GM18951 (cell line): ENCODE data around the gene CYB5RL.
"Not testable (repeated sequence)": the region's sequence is repeated elsewhere in the genome, so short reads cannot be mapped to it uniquely, and the experiment has no call there.

ENCODE experiments used
- POLR2A ChIP-seq: IDR thresholded peaks from 4 replicates; pipeline ENCODE4 v1.6.1; 2011; ENCODE audit warnings: mild to moderate bottlenecking; ENCODE audit not compliant: insufficient read length, insufficient read depth; ENCODE audit errors: extremely low read depth
- in situ Hi-C: fragments of 300-500 bp; cut with MboI; formaldehyde crosslinking; loops from one replicate; pipeline ENCODE4 v1.12.0; 2022; ENCODE audit warnings: low sequenced_read_pairs, mixed read lengths, inconsistent platforms; ENCODE audit not compliant: unreplicated experiment

Gene CYB5RL

DNA sequence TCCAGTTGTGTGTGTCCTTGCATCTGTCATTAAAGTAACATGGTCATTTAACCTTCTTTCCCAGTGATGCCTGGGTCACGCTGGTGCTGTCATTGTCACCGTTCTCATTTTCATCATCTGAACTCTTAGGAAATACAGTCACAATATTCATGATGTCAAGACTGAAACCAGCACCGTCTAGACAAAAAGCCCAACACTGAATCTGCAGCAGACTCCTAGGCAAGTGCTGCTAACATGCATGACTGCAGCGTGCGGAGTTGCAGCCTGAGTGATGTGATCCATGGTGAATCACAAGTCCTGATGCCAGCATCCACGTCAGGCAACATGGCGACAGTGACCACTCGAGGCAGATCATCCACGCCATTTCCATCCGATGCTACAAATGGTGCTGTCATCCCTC is 37.8 kb upstream of the CYB5RL start:
- in situ Hi-C loops = no loop called here
- no peak for TF ChIP-seq POLR2A

DNA sequence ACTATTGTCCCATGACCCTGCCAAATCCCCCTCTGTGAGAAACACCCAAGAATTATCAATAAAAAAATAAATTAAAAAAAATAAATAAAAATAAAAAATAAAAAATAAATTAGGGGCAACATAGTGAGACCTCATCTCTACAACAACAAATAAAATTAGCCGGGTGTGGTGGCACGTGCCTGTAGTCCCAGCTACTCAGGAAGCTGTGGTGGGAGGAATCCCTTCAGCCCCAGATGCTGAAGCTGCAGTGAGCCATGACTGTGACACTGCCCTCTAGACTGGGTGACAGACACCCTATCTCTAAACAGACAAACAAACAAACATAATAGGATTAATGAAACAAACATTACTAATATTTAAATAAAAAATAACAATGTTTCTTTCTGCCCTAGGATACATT is 34.5 kb upstream of the CYB5RL start:
- in situ Hi-C loops = no loop called here
- TF ChIP-seq POLR2A = no peak

DNA sequence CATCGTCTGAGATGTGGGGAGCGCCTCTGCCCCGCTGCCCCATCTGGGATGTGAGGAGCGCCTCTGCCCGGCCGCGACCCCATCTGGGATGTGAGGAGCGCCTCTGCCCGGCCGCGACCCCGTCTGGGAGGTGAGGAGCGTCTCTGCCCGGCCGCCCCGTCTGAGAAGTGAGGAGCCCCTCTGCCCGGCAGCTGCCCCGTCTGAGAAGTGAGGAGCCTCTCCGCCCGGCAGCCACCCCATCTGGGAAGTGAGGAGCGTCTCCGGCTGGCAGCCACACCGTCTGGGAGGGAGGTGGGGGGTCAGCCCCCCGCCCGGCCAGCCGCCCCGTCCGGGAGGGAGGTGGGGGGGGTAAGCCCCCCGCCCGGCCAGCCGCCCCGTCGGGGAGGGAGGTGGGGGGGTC is 33.4 kb upstream of the CYB5RL start:
- in situ Hi-C loops = not testable (repeated sequence)

DNA sequence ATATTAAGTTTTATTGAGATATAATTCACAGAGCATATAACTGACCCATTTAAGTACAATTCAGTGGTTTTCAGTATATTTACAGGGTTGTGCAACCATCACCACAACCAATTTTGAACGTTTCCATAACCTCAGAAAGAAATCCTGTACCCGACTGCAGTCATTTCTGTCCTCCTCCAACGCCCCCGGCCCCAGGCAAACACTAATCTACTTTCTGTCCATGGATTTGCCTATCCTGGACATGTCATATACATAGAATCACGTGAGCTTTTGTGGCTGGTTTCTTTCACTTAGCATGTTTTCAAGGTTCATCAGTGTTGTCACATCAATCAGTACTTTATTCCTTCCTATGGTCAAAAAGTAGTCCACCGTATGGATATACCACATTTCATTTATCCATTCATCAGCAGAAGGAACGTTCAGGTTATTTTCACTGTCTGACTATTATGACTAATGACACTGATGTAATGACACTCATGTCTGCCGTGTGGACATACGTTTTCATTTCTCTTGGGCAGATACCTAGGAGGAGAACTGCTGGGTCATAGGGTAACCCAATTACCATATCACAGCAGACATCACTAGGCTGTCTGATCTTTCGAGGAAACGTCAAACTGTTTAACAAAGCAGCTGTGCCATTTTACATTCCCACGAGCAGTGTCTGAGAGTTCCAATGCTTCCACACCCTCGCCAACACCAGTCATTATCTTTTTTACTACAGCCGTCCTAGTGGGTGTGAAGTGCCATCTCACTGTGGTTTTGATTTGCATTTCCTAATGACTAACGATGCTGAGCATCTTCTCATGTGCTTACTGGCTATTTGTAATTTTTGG is 30.9 kb upstream of the CYB5RL start:
- in situ Hi-C loops = no loop called here
- TF ChIP-seq POLR2A = no peak

DNA sequence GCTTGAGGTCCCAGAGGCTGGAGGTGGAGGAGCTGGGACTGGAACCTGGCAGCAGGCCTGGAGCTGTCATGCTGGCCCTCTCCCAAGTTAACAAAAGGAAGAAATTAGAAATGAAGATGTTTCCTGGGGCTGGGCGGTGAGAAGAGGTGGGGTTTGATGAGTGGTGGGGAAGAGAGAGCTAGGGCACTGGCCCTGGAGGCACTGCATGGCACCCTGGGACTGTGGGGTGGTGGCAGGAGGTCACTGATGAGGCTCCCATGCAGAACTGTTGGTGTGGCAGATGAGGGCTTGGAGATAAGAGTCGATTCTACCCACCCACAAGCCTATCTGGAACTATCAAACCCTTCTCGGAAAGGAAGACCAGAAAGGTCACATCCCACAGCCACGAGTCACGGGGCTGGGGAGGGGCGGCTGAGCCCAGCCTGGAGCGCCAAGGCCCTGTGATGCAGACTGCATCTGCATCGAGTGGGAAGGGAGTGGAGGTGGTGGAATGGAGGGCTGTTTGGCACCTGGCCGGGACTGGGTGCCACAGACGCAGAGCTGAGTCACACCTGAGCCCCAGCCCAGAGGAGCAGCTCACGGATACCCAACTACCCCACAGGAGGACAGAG is 29.6 kb upstream of the CYB5RL start:
- TF ChIP-seq POLR2A = no peak
- in situ Hi-C loops = no loop called here

DNA sequence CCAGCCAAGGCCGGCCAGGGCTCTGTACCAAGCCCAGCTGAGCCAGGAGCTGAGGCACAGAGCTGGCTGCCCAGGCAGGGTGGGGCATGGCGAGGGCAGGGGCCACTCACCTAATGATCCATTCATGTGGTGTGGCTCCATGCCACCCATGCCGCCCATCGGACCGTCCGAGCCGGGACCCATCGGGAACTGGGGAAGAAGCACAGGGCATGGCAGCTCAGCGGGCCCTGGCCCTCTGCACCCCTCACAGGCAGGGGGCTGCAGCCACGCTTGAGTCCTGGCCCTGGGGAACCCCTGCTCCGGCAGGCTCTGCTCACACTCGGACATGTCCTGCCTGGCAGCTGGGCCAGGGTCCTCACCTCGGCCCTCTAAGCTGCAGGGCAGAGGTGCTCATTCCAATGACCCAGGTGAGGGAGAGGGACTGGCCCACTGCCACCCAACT is 28.8 kb upstream of the CYB5RL start:
- no peak for TF ChIP-seq POLR2A
- in situ Hi-C loops = no loop called here

DNA sequence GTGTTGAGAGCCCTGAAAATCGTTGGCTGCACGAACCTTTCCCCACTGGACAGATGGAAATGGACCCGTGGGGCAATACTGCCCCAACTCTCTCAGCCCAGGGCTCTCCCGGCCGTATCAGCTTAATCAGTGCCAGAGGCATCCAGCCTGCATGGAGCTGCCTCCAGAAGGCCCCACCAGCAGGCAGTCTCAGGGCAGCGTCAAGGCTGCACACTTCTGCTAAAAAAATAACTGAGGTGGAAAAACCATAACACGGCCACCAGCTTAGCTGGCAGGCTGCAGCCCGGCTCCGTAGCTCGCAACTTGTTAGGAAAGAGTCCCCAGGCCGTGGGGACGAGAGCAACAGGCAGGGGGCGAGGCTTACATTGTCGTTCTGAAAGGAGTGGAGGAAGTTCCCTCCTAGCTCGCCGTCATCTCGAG is 28.1 kb upstream of the CYB5RL start:
- no peak for TF ChIP-seq POLR2A
- in situ Hi-C loops = no loop called here

DNA sequence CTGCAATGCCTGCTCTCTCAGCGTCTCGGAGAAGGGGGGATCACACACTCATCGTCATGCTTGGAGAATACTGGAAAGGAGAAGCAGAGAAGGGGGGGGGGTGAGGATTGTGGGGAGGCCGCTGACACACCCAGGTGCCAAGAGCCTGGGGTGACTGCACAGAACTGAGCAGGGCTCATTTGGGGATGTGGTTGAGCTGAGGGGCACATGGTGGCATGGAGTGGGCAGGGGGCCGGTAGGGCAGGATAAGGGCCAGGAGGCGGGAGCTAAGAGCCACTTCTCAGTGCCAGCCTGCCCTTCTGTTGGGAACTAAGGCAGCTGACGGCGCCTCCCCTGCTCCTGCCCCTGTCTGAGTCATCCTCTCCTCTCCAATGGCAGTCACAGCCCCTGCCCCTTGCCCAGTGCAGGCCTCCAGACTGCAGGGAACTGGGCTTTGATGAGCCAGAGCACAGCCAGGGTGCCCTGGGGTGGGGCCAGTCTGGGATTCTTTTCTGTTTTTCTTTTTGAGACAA is 27.3 kb upstream of the CYB5RL start:
- in situ Hi-C loops = no loop called here
- TF ChIP-seq POLR2A = no peak

DNA sequence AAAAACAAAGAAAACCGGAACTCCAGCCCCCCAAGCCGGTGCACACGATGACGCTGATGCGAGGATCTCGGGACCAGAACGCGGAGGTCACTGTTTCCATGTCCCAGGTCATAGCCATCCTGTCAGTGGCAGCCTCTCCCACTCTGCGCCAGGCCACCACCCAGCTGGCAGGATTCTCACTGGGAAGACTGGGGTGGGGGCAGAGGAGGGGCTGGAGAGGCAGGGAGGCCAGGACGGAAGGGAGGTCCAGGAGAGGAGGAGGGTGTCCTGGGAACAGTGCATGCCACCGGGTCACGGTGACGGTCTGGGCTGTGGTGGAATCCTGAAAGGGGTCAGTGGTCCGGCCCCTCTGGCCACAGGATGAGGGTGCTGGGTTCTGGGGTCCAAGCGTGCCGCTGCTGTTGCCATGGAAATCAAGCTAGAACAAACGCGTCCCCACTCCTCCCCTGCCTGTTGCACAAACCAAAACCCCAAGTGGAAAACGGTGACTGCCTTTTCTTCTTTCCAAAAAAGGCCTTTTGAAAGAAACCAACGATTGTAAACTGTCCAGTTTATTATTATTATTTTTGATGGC is 26.2 kb upstream of the CYB5RL start:
- TF ChIP-seq POLR2A = no peak
- in situ Hi-C loops = no loop called here

DNA sequence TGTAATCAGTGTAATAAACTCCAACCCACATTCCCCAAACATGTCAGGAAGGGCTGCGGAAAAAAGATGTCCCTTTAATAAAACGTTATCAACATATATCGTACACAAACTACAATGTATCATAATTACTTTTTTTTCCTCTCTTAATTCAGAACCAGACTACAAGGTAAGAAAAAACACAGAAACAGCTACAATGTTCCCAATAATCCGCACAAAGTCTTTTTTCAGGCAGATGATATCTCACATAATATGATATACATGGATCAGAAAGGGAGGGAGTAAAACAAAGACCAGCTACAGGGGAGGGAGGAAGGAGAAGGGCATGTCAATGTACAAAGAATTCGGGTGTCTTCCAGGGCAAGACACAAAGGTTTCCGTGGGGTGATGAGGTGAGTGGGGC is 25.5 kb upstream of the CYB5RL start:
- in situ Hi-C loops = no loop called here
- no peak for TF ChIP-seq POLR2A

DNA sequence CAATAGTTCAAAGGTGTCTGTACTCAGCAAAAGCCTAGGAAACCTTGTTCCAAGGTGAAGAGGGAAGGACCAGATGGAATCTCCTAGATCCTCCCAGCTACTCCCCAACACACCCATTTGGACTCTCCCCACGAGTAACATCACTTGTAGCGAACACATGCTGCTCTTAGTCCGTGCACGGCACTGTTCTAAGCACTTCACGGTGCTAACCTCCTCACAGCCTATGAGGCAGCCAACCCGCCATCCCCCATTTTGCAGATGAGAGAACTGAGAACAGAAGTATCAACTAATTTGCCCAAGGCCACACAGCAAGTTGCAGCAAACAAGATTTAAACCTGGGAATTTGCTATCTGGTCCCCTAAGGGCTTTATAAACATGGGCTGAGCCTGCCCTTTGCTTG is 24.4 kb upstream of the CYB5RL start:
- in situ Hi-C loops = no loop called here
- no peak for TF ChIP-seq POLR2A

DNA sequence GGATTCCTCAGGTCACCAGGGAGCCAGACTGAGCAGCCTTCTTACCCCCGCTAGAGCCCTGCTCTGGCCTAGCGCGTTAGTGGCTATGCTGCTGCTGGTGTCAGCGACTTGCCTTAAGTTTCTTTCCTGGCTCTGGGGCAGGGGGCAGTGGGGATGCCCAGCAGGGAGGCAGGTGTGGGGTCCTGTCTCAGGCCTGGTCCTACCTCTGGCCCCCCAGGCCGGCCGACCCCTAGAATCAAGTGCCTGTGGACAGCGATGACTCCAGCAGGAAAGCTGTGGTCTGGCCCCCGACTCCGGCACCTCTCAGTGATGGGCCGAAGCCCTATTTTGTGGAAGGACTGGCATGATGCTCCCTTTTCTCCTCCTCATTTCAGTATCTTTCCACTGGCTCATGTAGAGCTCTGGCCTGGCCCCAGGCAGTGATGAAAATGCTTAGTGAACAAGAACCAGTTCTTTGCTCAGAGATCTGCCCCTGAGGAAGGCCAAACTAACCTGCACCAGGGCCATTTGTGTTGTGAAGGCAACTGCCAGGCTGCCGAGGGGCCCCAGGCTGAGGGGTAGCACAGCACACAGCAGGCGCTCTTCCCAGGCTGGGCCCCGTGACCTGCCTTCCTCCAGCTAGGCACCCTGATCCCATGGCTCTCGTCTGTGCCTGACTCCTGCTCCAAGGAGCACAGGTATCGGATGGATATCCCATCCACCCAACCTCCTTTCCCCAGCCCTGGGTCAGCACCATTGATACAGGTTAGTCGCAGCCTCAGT is 23.8 kb upstream of the CYB5RL start:
- TF ChIP-seq POLR2A = no peak
- in situ Hi-C loops = no loop called here

DNA sequence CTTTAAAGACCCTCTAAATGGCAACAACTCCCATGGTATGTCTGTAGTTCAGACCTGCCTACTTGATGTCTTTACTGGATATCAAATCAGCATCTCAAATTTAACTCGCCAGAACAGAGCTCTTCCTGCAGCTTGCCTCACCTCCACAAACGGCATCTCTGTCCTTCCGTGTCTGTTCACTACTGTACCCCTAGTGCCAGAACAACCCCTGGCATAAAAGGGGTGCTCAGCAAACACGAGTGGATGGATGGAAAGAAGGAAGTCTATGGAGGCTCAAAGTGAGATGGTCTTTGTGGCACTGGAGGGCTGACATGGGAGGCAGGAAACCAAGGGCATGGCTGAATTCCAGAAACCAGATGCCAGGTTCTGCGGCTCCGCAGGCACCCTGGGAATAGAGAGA is 22.9 kb upstream of the CYB5RL start:
- in situ Hi-C loops = no loop called here

More for the DNA sequence above, 22.9 kb upstream of the CYB5RL start:
- no peak for TF ChIP-seq POLR2A
